Epithelial cell of proximal tubule (primary cell): ENCODE measurements around the gene DUOXA2. TPM values are rescaled to one million over a fixed set of nuclear protein-coding genes. Genes with fewer than 3 reads are reported as not detected.
"Not testable (repeated sequence)": the region's sequence is repeated elsewhere in the genome, so short reads cannot be mapped to it uniquely, and the experiment has no call there.

Experiments
- DNase-seq: peaks from one replicate; pipeline ENCODE4 v3.0.0-alpha.2; 2011; ENCODE audit warnings: low read depth
- H3K4me3 ChIP-seq: 2 replicates; pipeline ENCODE4 v1.5.1; 2011; ENCODE audit warnings: low read depth, mild to moderate bottlenecking, low read length
- total RNA-seq: library from RNA; depleted of rRNA; stranded (reverse); fragments of >200 nt; gene quantifications from 2 replicates; pipeline ENCODE4 v1.2.3, GENCODE V29; 2015
- TF ChIP-seq, protein P1 (sequence below): conservative IDR thresholded peaks from 2 replicates; pipeline ENCODE4 v1.5.1; 2012; ENCODE audit warnings: low read depth, mild to moderate bottlenecking, low read length

The DUOXA2 gene
- total RNA-seq, 1 donor from 2014 or later, result not detected

DNA sequence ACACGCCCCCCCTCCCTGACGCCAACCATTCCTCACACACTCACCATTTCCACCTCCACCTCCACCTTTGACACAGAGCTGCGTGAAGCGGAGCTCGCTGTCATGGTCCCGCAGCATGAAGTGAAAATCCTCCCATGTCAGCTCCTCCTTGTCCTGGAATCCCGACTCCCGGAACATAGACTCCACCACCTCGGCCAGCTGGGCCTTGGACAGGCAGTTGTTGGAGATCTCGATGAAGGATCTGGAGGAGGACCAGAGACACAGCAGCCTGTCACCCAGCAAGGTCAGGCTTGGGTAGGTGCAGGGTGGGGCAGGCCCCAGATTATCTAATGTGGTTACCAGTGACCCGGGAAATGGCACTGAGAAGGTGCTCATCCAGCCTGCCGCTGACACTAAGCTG is 12.4 kb upstream of the DUOXA2 start:
- no peak for DNase-seq
- TF ChIP-seq, protein P1, sequence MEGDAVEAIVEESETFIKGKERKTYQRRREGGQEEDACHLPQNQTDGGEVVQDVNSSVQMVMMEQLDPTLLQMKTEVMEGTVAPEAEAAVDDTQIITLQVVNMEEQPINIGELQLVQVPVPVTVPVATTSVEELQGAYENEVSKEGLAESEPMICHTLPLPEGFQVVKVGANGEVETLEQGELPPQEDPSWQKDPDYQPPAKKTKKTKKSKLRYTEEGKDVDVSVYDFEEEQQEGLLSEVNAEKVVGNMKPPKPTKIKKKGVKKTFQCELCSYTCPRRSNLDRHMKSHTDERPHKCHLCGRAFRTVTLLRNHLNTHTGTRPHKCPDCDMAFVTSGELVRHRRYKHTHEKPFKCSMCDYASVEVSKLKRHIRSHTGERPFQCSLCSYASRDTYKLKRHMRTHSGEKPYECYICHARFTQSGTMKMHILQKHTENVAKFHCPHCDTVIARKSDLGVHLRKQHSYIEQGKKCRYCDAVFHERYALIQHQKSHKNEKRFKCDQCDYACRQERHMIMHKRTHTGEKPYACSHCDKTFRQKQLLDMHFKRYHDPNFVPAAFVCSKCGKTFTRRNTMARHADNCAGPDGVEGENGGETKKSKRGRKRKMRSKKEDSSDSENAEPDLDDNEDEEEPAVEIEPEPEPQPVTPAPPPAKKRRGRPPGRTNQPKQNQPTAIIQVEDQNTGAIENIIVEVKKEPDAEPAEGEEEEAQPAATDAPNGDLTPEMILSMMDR, result no peak

DNA sequence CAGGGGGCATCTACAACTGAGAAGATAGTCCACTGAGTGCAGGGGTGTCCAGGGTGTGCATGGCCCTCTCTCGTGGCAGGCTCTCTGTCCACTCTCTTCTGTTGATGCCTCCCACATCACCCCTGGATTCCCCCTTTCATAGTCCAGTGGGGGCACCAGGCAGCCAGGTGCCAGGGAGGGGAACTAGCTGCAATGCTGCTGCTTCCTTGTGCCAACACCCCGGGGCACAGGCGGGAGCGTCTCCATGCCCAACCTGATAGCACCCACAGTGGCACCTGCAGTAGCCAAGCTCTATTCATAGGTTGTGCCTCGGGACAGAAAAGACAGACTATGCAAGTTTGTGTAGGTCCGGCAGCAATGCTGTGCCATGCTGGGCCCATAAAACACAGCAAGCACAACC is 11.9 kb upstream of the DUOXA2 start:
- no peak overlapping the region for H3K4me3 ChIP-seq
- DNase-seq, result no peak
- TF ChIP-seq, protein P1, result no peak

More for the DNA sequence above, 12.4 kb upstream of the DUOXA2 start:
- no peak overlapping the region for H3K4me3 ChIP-seq

DNA sequence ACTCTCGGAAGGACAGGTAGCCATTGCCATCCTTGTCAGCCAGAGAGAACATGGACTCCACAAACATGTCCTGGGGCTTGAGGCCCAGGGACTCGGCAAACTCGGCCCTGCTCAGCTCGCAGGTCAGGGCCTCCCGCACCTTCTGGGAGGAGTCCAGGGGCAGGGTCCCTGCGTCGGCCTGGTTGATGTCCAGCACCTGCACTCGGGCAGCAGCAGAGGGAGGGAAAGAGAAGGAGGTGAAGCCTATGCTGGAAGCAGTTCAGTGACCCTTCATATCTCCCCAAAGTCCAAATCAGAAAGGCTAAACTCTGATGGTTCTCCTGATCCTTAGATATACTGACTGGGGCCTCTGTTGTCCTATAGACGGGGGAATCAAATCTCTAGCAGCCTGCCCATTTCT is 10.0 kb upstream of the DUOXA2 start:
- DNase-seq, H3K4me3 ChIP-seq: not testable (repeated sequence)

DNA sequence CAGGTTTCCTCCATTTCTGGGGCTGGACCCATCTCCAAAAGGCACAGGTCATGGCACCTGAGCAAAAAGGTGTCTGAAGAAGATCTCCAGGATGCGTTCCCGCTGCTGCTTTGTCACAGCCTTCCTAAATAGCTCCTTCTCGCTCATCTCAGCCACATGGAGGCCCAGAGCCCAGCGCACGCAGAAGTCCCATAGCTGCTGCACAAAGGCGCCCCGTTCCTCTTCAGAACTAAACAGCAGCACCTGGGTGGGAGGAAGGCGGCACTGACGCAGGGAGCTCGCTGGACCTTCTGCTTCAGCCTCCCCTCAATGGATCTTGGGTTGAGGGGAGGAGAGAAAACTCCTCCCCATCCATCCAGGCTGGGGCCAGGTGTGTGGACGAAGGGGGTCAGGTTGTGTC is 8.5 kb upstream of the DUOXA2 start:
- no peak overlapping the region for H3K4me3 ChIP-seq
- TF ChIP-seq, protein P1, result no peak
- no peak for DNase-seq

DNA sequence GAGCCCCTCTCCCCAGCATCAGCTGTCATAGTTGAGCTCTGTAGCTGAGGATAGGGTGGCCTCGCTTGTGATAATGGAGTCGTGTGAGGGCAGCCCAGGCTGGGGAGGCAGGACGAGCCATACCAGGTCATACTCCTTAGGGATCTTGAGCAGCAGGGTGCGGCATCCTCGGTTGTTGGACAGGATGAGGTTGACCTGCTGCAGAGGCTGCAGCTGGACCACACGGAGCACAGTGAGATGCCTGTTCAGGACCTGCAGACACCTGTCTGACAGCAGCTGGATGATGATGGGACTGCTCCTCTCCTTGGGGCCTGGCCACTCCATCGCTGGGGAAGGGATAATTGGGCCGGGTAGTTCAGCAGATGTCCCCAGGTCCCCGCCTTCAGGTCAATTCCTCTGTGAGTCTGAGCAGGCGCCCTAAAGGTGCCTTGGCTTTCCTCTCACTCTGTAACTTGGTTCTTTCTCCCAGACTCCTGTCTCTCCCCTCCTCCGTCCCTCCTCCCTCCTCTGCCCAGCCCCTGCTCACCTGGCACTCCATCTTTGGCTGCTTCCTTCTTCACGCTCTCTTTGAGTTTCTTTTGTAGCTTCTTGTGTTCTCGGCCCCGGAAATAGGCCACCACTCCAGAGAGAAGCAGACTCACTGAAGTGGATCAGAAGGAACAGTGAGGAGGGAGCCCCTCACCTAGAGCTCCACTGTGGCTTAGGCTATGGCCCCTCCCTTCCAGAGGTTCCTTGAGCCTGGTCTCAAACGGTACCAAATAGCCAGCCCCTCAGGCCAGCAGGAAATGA is 7.9 kb upstream of the DUOXA2 start:
- no peak overlapping the region for H3K4me3 ChIP-seq
- TF ChIP-seq, protein P1, result no peak
- no peak for DNase-seq

DNA sequence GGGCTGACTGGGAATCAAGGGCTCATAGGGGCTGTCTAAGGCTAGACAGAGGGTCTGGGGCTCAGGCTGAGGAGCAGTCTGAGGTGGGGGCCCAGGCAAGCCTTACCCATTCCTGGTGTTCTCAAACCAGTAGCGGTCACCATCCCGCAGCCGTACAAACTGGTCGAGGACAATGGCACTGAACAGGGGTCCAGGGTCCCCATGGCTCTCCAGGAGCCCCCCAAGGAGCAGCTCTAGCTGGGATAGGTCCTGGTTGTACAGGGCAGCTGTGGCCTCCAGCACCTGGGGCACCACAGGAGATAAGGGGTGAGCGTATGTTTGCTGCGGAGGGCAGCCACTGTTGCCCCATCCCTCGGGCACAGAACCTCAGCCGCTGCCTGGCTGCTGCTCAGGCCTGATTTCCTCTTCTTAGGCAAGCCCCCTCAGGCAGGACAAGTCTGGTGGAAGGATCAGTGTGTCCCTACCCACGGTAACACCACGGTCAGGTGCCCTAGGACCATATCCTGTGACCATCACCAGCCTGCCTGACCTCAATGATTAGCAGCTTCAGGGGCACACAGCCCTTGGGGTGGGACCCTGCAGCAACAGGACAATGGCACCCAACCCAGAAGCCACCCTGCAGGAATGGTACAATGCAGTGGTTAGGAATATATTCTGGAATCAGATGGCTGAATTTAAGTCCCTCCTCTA is 6.0 kb upstream of the DUOXA2 start:
- H3K4me3 ChIP-seq, result no peak overlapping the region
- no peak for DNase-seq
- TF ChIP-seq, protein P1, result no peak

DNA sequence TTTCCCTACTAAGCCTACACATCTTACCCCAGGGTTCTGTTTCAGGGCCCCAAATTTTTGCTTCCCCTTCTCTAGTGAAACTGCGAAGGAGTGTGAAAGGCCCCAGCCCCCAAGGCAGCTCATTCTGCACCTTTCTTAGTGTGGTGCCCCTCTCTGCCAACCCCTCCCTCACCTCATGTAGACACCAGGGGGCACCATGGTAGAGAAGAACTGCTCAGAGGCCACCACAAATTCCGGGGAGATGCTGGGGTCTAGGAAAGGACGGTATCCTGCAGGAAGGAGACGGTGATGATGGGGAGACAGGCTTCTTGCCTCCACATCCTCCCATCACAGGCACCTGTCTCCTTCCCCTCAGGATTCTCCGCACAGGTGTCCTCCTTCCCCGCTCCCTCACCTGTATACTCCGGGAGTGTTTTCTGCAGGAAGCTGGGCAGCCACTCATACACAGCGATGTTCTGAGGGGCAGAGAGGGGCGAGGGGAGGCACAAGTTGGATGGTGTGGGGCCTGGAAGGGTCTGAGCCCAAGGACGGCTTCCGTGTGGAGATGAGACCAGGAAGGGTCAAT is 3.8 kb upstream of the DUOXA2 start:
- TF ChIP-seq, protein P1, result peak; percentile 28
- H3K4me3 ChIP-seq, result no peak overlapping the region
- no peak for DNase-seq
